Liver (tissue), 9 donors: Measurements from ENCODE around the gene DDIAS. TPM values are rescaled to one million over a fixed set of nuclear protein-coding genes. Genes with fewer than 3 reads are reported as not detected.

ENCODE experiments used
- DNase-seq: peaks from one replicate; pipeline ENCODE4 v3.0.0-alpha.2; 2017; ENCODE audit warnings: low spot score
- H3K27ac ChIP-seq, 2 donors: one replicate each; pipeline ENCODE4 v1.7.0; 2013; ENCODE audit warnings: inconsistent platforms in 2 of 2, low read length in 2 of 2, control low read depth in 1 of 2, low read depth in 1 of 2, mild to moderate bottlenecking in 1 of 2
- H3K27me3 ChIP-seq, 4 donors: one replicate each; pipeline versions ENCODE4 v1.6.1 to v1.7.0; 2013; ENCODE audit warnings: low read length in 3 of 4, inconsistent platforms in 1 of 4, mild to moderate bottlenecking in 1 of 4, moderate library complexity in 1 of 4; ENCODE audit not compliant: control insufficient read depth in 4 of 4, insufficient read depth in 4 of 4
- H3K36me3 ChIP-seq, 4 donors: one replicate each; pipeline versions ENCODE4 v1.6.1 to v1.7.0; 2013; ENCODE audit warnings: low read length in 3 of 4, mild to moderate bottlenecking in 3 of 4, low read depth in 1 of 4, moderate library complexity in 1 of 4; ENCODE audit not compliant: control insufficient read depth in 4 of 4, insufficient read depth in 3 of 4
- H3K4me1 ChIP-seq, 4 donors: one replicate each; pipeline versions ENCODE4 v1.6.1 to v1.7.0; 2013; ENCODE audit warnings: low read length in 3 of 4, mild to moderate bottlenecking in 3 of 4, moderate library complexity in 1 of 4; ENCODE audit not compliant: control insufficient read depth in 4 of 4, insufficient read depth in 4 of 4
- H3K4me3 ChIP-seq, 3 donors: one replicate each; pipeline versions ENCODE4 v1.6.1 to v1.7.0; 2013; ENCODE audit warnings: low read length in 3 of 3, control low read depth in 1 of 3, low read depth in 1 of 3, mild to moderate bottlenecking in 1 of 3
- H3K9ac ChIP-seq, 2 donors: one replicate each; pipeline ENCODE4 v1.7.0; 2013; ENCODE audit warnings: low read length in 2 of 2, mild to moderate bottlenecking in 2 of 2, moderate library complexity in 2 of 2, control low read depth in 1 of 2, low read depth in 1 of 2
- H3K9me3 ChIP-seq, 4 donors: one replicate each; pipeline versions ENCODE4 v1.6.1 to v1.7.0; 2013; ENCODE audit warnings: low read length in 3 of 4; ENCODE audit not compliant: control insufficient read depth in 4 of 4
- EGR1 ChIP-seq, 2 donors: IDR thresholded peaks; 2 replicates each; pipeline ENCODE4 v1.6.1; 2016 to 2018; ENCODE audit warnings: antibody characterized with exemption in 2 of 2, low read depth in 2 of 2
- FOXA1 ChIP-seq: IDR thresholded peaks from 2 replicates; pipeline ENCODE4 v1.6.1; 2016; ENCODE audit warnings: antibody characterized with exemption
- FOXA2 ChIP-seq: IDR thresholded peaks from 2 replicates; pipeline ENCODE4 v1.6.1; 2016; ENCODE audit warnings: antibody characterized with exemption
- GABPA ChIP-seq, 2 donors: IDR thresholded peaks in 1 of 2; conservative IDR thresholded peaks in 1 of 2; 2 replicates each; pipeline ENCODE4 v1.6.1; 2016; ENCODE audit warnings: antibody characterized with exemption in 2 of 2, mild to moderate bottlenecking in 1 of 2, moderate library complexity in 1 of 2
- HNF4A ChIP-seq, 2 donors: conservative IDR thresholded peaks; 2 replicates each; pipeline ENCODE4 v1.6.1; 2016; ENCODE audit warnings: antibody characterized with exemption in 2 of 2, mild to moderate bottlenecking in 2 of 2
- HNF4G ChIP-seq: IDR thresholded peaks from 2 replicates; pipeline ENCODE4 v1.6.1; 2016; ENCODE audit warnings: antibody characterized with exemption
- JUND ChIP-seq, 2 donors: IDR thresholded peaks; 2 replicates each; pipeline ENCODE4 v1.6.1; 2016; ENCODE audit warnings: antibody characterized with exemption in 2 of 2
- NR2F2 ChIP-seq: IDR thresholded peaks from 2 replicates; pipeline ENCODE4 v1.6.1; 2016; ENCODE audit warnings: antibody characterized with exemption
- RAD21 ChIP-seq, 2 donors: IDR thresholded peaks; 2 replicates each; pipeline ENCODE4 v1.6.1; 2016; ENCODE audit warnings: antibody characterized with exemption in 2 of 2, mild to moderate bottlenecking in 2 of 2
- RXRA ChIP-seq, 2 donors: IDR thresholded peaks; 2 replicates each; pipeline ENCODE4 v1.6.1; 2017 to 2018; ENCODE audit warnings: antibody characterized with exemption in 2 of 2, mild to moderate bottlenecking in 1 of 2
- SP1 ChIP-seq: IDR thresholded peaks from 2 replicates; pipeline ENCODE4 v1.6.1; 2018; ENCODE audit warnings: antibody characterized with exemption, mild to moderate bottlenecking
- TAF1 ChIP-seq: conservative IDR thresholded peaks from 2 replicates; pipeline ENCODE4 v1.6.1; 2016; ENCODE audit warnings: antibody characterized with exemption, mild to moderate bottlenecking
- YY1 ChIP-seq: IDR thresholded peaks from 2 replicates; pipeline ENCODE4 v1.6.1; 2016; ENCODE audit warnings: antibody characterized with exemption, mild to moderate bottlenecking
- WGBS: extraction: QIAGEN DNeasy Blood & Tissue Kit; methylation state at CpG from one replicate; pipeline ENCODE4 v1.1.7; 2013; 5-methylcytosine and 5-hydroxymethylcytosine counted together
- polyA plus RNA-seq, 2 donors: library from polyadenylated mRNA; stranded (reverse) in 1 of 2; unstranded in 1 of 2; fragments of 200-250 nt in 1 of 2; fragments of >200 nt in 1 of 2; fragmentation: Nextera tagmentation in 1 of 2; extraction: Ambion mirVana in 1 of 2; gene quantifications; one replicate each; pipeline versions ENCODE4 v1.2.1 to v1.2.3, GENCODE V29; 2013 to 2015
- total RNA-seq, 2 donors: library from RNA; depleted of rRNA; stranded (reverse); fragments of >200 nt; gene quantifications; one replicate each; pipeline ENCODE4 v1.2.3, GENCODE V29; 2014
- TF ChIP-seq, protein P1 (sequence below): IDR thresholded peaks from 2 replicates; pipeline ENCODE4 v1.6.1; 2016; ENCODE audit warnings: antibody characterized with exemption
- TF ChIP-seq, protein P2 (sequence below): IDR thresholded peaks from 2 replicates; pipeline ENCODE4 v1.6.1; 2016; ENCODE audit warnings: antibody characterized with exemption, mild to moderate bottlenecking
- TF ChIP-seq, protein P3 (sequence below): fragments of 150-350 bp; IDR thresholded peaks from 2 replicates; pipeline ENCODE4 v1.5.1; 2017; ENCODE audit warnings: improper control_type of control experiment, low read depth, low read length; ENCODE audit not compliant: missing input control
- TF ChIP-seq, protein P4 (sequence below): IDR thresholded peaks from 2 replicates; pipeline ENCODE4 v1.6.1; 2016; ENCODE audit warnings: antibody characterized with exemption
- TF ChIP-seq, protein P5 (sequence below): IDR thresholded peaks from 2 replicates; pipeline ENCODE4 v1.6.1; 2016; ENCODE audit warnings: antibody characterized with exemption
- donor health status: healthy.
- donor health status: healthy.
- donor health status: healthy.
- donor health status: healthy.
- donor health status: healthy.

The DDIAS gene
- total and polyA plus RNA-seq, 4 donors, result 0.25 to 8.4 (median 0.47) TPM

DNA sequence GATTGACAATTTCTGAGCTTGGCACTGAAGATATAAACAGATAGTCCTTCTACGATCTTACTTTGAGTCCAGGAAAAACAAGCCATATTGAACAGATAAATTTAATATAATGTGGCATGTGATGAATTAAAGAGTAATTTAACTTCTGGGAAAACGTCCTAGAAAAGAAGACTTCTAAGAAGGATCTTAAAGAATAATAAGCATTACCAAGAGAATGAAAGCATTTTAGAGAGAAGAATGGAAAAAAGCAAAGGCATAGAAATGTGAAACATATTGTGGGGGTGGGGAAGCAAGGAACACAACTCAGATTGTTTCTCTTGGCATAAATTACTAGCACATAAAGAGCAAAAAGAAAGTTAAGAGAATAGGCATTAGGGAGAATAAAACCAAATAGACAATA lies 5.4 kb downstream of the DDIAS start:
- no peak for DNase-seq
- Histone ChIP-seq H3K4me1 (peaks cover 0 to 2% (median 2%) of the 10 kb centered on the region in 4 donors), H3K4me3 (no peak overlapping the region), H3K36me3 (no peaks in the 10 kb centered on the region), H3K9me3 (no peaks in the 10 kb centered on the region), H3K27ac (no peak overlapping the region), H3K9ac (no peak overlapping the region), H3K27me3 (no peaks in the 10 kb centered on the region)
- WGBS, result 67% methylated on average over 2 of the region's 2 CpGs
- no peak for TF ChIP-seq SP1
- TF ChIP-seq, protein P1, sequence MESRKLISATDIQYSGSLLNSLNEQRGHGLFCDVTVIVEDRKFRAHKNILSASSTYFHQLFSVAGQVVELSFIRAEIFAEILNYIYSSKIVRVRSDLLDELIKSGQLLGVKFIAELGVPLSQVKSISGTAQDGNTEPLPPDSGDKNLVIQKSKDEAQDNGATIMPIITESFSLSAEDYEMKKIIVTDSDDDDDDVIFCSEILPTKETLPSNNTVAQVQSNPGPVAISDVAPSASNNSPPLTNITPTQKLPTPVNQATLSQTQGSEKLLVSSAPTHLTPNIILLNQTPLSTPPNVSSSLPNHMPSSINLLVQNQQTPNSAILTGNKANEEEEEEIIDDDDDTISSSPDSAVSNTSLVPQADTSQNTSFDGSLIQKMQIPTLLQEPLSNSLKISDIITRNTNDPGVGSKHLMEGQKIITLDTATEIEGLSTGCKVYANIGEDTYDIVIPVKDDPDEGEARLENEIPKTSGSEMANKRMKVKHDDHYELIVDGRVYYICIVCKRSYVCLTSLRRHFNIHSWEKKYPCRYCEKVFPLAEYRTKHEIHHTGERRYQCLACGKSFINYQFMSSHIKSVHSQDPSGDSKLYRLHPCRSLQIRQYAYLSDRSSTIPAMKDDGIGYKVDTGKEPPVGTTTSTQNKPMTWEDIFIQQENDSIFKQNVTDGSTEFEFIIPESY, result no peak
- TF ChIP-seq RAD21 (IDR thresholded peaks at IDR 0.05), result no peak

DNA sequence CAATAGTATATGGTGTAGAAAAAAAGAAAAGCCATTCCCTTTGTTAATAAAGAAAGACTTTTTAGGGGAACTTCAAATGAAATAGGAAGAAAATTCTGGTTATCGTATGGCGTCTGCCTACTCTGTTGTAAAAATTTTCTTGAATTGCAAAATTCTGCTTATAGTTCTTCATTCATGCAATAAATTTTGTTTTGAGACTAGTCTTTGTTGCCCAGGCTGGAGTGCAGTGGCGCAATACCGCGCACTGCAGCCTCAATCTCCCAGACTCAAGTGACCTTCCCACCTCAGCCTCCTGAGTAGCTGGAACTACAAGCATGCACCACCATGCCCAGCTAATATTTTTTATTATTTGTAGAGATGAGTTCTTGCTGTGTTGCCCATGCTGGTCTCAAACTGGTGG lies 5.8 kb downstream of the DDIAS start:
- H3K27me3 ChIP-seq, result no peaks in the 10 kb centered on the region
- 88% methylated on average over 5 of the region's 5 CpGs for WGBS
- no peak overlapping the region for H3K9ac ChIP-seq
- no peak overlapping the region for H3K27ac ChIP-seq
- no peak overlapping the region for H3K4me3 ChIP-seq
- no peak for TF ChIP-seq EGR1 (IDR thresholded peaks at IDR 0.05; ENCODE audit: low read depth in 2 of 2)
- TF ChIP-seq, protein P2, sequence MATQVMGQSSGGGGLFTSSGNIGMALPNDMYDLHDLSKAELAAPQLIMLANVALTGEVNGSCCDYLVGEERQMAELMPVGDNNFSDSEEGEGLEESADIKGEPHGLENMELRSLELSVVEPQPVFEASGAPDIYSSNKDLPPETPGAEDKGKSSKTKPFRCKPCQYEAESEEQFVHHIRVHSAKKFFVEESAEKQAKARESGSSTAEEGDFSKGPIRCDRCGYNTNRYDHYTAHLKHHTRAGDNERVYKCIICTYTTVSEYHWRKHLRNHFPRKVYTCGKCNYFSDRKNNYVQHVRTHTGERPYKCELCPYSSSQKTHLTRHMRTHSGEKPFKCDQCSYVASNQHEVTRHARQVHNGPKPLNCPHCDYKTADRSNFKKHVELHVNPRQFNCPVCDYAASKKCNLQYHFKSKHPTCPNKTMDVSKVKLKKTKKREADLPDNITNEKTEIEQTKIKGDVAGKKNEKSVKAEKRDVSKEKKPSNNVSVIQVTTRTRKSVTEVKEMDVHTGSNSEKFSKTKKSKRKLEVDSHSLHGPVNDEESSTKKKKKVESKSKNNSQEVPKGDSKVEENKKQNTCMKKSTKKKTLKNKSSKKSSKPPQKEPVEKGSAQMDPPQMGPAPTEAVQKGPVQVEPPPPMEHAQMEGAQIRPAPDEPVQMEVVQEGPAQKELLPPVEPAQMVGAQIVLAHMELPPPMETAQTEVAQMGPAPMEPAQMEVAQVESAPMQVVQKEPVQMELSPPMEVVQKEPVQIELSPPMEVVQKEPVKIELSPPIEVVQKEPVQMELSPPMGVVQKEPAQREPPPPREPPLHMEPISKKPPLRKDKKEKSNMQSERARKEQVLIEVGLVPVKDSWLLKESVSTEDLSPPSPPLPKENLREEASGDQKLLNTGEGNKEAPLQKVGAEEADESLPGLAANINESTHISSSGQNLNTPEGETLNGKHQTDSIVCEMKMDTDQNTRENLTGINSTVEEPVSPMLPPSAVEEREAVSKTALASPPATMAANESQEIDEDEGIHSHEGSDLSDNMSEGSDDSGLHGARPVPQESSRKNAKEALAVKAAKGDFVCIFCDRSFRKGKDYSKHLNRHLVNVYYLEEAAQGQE, result no peak
- no peak for TF ChIP-seq GABPA (IDR thresholded peaks at IDR 0.05 in 1 of 2, conservative IDR thresholded peaks at IDR 0.05 in 1 of 2)
- no peak for TF ChIP-seq YY1
- no peak for TF ChIP-seq FOXA1
- no peak for TF ChIP-seq NR2F2
- TF ChIP-seq, protein P3, sequence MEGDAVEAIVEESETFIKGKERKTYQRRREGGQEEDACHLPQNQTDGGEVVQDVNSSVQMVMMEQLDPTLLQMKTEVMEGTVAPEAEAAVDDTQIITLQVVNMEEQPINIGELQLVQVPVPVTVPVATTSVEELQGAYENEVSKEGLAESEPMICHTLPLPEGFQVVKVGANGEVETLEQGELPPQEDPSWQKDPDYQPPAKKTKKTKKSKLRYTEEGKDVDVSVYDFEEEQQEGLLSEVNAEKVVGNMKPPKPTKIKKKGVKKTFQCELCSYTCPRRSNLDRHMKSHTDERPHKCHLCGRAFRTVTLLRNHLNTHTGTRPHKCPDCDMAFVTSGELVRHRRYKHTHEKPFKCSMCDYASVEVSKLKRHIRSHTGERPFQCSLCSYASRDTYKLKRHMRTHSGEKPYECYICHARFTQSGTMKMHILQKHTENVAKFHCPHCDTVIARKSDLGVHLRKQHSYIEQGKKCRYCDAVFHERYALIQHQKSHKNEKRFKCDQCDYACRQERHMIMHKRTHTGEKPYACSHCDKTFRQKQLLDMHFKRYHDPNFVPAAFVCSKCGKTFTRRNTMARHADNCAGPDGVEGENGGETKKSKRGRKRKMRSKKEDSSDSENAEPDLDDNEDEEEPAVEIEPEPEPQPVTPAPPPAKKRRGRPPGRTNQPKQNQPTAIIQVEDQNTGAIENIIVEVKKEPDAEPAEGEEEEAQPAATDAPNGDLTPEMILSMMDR, result no peak
- TF ChIP-seq FOXA2, result no peak
- no peak for TF ChIP-seq HNF4A (conservative IDR thresholded peaks at IDR 0.05)
- TF ChIP-seq RAD21 (IDR thresholded peaks at IDR 0.05), result no peak
- TF ChIP-seq, protein P4, sequence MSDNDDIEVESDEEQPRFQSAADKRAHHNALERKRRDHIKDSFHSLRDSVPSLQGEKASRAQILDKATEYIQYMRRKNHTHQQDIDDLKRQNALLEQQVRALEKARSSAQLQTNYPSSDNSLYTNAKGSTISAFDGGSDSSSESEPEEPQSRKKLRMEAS, result no peak
- no peak for TF ChIP-seq SP1
- no peak for TF ChIP-seq RXRA (IDR thresholded peaks at IDR 0.05)
- TF ChIP-seq, protein P1, result no peak
- TF ChIP-seq, protein P5, sequence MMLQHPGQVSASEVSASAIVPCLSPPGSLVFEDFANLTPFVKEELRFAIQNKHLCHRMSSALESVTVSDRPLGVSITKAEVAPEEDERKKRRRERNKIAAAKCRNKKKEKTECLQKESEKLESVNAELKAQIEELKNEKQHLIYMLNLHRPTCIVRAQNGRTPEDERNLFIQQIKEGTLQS, result no peak
- TF ChIP-seq TAF1, result no peak
- no peak for TF ChIP-seq JUND (IDR thresholded peaks at IDR 0.05)
- no peak for TF ChIP-seq HNF4G
- H3K9me3 ChIP-seq, result no peaks in the 10 kb centered on the region
- no peaks in the 10 kb centered on the region for H3K36me3 ChIP-seq
- no peaks in the 10 kb centered on the region for H3K4me1 ChIP-seq
- no peak for DNase-seq
